ENCODE results near the gene SCARB1.

The SCARB1 gene

DNA sequence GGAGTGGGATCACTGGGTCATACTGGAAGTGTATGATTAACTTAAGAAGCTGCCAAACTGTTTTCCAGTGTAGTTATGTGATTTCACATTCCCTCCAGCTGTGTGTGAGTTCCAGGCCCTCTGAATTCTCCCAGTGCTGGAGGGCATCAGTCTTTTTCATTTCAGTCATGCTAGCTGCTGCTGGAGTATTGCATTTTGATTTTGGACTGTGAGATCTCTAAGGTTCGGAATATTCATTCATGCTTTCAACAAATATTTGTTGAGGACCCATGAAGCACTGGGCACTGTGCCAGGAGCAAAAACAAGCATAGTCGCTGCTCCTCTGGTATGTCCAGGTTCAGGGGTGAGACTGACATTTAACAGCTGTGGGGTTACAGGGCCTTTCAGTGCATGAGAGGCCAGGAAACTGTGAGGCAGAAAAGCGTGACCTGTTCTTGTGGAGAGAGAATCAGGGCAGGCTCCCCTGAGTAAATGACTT lies 133.2 kb downstream of the SCARB1 start:
- no peak for DNase-seq (ENCODE audit: low read depth, low spot score)

DNA sequence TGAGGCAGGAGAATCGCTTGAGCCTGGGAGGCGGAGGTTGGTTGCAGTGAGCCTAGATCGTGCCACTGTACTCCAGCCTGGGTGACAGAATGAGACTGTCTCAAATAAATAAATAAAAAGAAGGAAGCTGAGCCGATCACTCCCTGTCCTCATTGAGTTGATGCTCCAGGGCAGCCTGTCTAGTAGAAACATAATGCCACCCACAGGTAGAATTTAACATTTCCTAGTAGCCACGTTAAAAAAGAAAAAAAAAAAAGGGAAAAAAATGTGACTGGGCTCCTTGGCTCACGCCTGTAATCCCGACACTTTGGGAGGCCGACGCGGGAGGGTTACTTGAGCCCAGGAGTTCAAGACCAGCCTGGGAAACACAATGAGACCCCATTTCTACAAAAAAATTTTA lies 135.7 kb downstream of the SCARB1 start:
- DNase-seq (ENCODE audit: low read depth, low spot score): no peak

DNA sequence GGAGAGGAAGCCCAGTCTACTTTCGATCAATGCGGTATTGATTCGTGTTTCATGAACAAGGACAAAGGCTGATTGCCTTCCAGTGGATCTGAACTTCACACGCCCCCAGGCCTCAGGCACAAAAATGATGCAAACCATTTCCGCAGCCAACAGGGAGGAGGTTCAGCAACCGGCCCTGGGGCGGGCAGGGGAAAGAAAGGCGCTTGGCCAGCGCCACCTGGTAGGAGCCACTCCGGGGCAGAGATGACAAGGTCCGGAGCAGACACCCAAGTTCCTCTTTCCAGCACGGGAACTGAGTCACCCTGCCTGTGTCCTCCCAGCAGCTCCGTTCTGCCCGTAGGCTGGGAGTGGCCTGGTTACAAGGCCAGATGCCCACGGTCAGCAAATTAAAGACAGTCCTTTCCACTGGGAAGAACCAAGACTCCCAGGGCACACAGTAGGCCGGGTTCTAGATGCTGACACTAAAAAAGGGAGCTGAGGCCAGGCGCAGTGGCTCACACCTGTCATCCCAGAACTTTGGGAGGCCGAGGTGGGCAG lies 136.3 kb downstream of the SCARB1 start:
- no peak for DNase-seq (ENCODE audit: low read depth, low spot score)

Measured in activated naive CD8-positive, alpha-beta T cell treated with anti-CD3 and anti-CD28 coated beads, Interleukin-2, amount 50 U/mL, for 16 hours (primary cell).